Breast epithelium (tissue), 4 donors: ENCODE results near the gene PKNOX2. TPM values are rescaled to one million over a fixed set of nuclear protein-coding genes. Genes with fewer than 3 reads are reported as not detected.

Source experiments
- DNase-seq, 2 donors: peaks; one replicate each; pipeline ENCODE4 v3.0.0-alpha.2; 2019; ENCODE audit warnings: low spot score in 2 of 2
- H3K27ac ChIP-seq, 2 donors: fragments of 200-600 bp; sonication (generic) in 1 of 2; one replicate each; pipeline ENCODE4 v1.5.1; 2016 to 2019; ENCODE audit warnings: mild to moderate bottlenecking in 1 of 2
- H3K27me3 ChIP-seq, 2 donors: fragments of 200-600 bp; sonication (generic) in 1 of 2; one replicate each; pipeline versions ENCODE4 v1.5.1 to v1.6.0; 2017 to 2019; ENCODE audit warnings: control low read depth in 1 of 2, mild to moderate bottlenecking in 1 of 2
- H3K36me3 ChIP-seq: fragments of 200-600 bp; one replicate; pipeline ENCODE4 v1.5.1; 2019
- H3K4me1 ChIP-seq, 2 donors: fragments of 200-600 bp; sonication (generic); one replicate each; pipeline ENCODE4 v1.5.1; 2016 to 2019; ENCODE audit warnings: control low read depth in 1 of 2
- H3K4me3 ChIP-seq, 3 donors: fragments of 200-600 bp; sonication (generic); 1 replicate in 2 of 3; 2 replicates in 1 of 3; pipeline ENCODE4 v1.5.1; 2016 to 2019; ENCODE audit warnings: mild to moderate bottlenecking in 3 of 3, moderate library complexity in 2 of 3
- H3K9me3 ChIP-seq, 2 donors: fragments of 200-600 bp; sonication (generic) in 1 of 2; one replicate each; pipeline ENCODE4 v1.5.1; 2016 to 2019; ENCODE audit warnings: control low read depth in 1 of 2
- CTCF ChIP-seq, 3 donors: fragments of 450-650 bp; IDR thresholded peaks; one replicate each; pipeline ENCODE4 v1.5.1; 2016 to 2017; ENCODE audit warnings: antibody characterized with exemption in 3 of 3, mild to moderate bottlenecking in 3 of 3, moderate library complexity in 3 of 3
- POLR2A ChIP-seq: fragments of 450-650 bp; IDR thresholded peaks from one replicate; pipeline ENCODE4 v1.6.1; 2016; ENCODE audit warnings: antibody characterized with exemption, mild to moderate bottlenecking, moderate library complexity
- POLR2AphosphoS5 ChIP-seq, 3 donors: sonication (generic); formaldehyde crosslinking; IDR thresholded peaks; one replicate each; pipeline ENCODE4 v1.6.1; 2017; ENCODE audit warnings: antibody characterized with exemption in 3 of 3
- intact Hi-C: fragments of 100-400 bp; cut with DNase I; formaldehyde crosslinking; loops from one replicate; pipeline ENCODE4 v1.15.1; 2023; ENCODE audit warnings: low total_unique reads
- total RNA-seq, 3 donors: library from RNA; depleted of rRNA; stranded (reverse); fragments of >200 nt; gene quantifications; one replicate each; pipeline ENCODE4 v1.1.0, GENCODE V29; 2016

Gene PKNOX2
- total RNA-seq, 3 donors from 2014 or later: 0.32 to 1.0 (median 0.66) TPM

- TF ChIP-seq CTCF (IDR thresholded peaks at IDR 0.05): no peak
- TF ChIP-seq POLR2AphosphoS5 (IDR thresholded peaks at IDR 0.05): no peak
- no peak for TF ChIP-seq POLR2A
- no peaks in the 10 kb centered on the region for H3K4me1 ChIP-seq
- H3K36me3 ChIP-seq: no peaks in the 10 kb centered on the region
- intact Hi-C loops: no loop called here
- H3K27me3 ChIP-seq: peaks cover 0 to 11% of the 10 kb centered on the region in 2 donors
- H3K27ac ChIP-seq: no peak overlapping the region
- DNase-seq: no peak
- H3K4me3 ChIP-seq: no peak overlapping the region
- H3K9me3 ChIP-seq: no peaks in the 10 kb centered on the region
These were observed 71.7 kb downstream of the PKNOX2 start for GRCh38 chr11:125236072-125236825.

- Histone ChIP-seq H3K4me3 (no peak overlapping the region), H3K27me3 (peaks cover 0 to 2% of the 10 kb centered on the region in 2 donors), H3K9me3 (no peaks in the 10 kb centered on the region), H3K36me3 (no peaks in the 10 kb centered on the region), H3K27ac (no peak overlapping the region), H3K4me1 (no peaks in the 10 kb centered on the region)
- TF ChIP-seq POLR2A: no peak
- no peak for TF ChIP-seq POLR2AphosphoS5 (IDR thresholded peaks at IDR 0.05)
- TF ChIP-seq CTCF (IDR thresholded peaks at IDR 0.05): no peak
- intact Hi-C loops: no loop called here
- no peak for DNase-seq
These were observed 75.3 kb downstream of the PKNOX2 start for GRCh38 chr11:125239585-125240560.

GRCh38 chr11:125241104-125241503 lies 76.6 kb downstream of the PKNOX2 start:
- intact Hi-C loops: no loop called here
- Histone ChIP-seq H3K36me3 (no peaks in the 10 kb centered on the region), H3K27me3 (no peaks in the 10 kb centered on the region), H3K4me3 (no peak overlapping the region), H3K9me3 (no peaks in the 10 kb centered on the region), H3K27ac (no peak overlapping the region), H3K4me1 (no peaks in the 10 kb centered on the region)
- no peak for DNase-seq
- no peak for TF ChIP-seq POLR2AphosphoS5 (IDR thresholded peaks at IDR 0.05)
- no peak for TF ChIP-seq POLR2A
- no peak for TF ChIP-seq CTCF (IDR thresholded peaks at IDR 0.05)

- Histone ChIP-seq H3K27ac (no peak overlapping the region), H3K9me3 (no peaks in the 10 kb centered on the region), H3K4me3 (no peak overlapping the region), H3K36me3 (no peaks in the 10 kb centered on the region), H3K27me3 (no peaks in the 10 kb centered on the region), H3K4me1 (no peaks in the 10 kb centered on the region)
- no peak for DNase-seq
- TF ChIP-seq POLR2AphosphoS5 (IDR thresholded peaks at IDR 0.05) (no peak), POLR2A (no peak), CTCF (IDR thresholded peaks at IDR 0.05) (no peak)
- intact Hi-C loops: no loop called here
These were observed 77.7 kb downstream of the PKNOX2 start for GRCh38 chr11:125242141-125242775.
